WI38 (cell line): Measurements from ENCODE around the gene APOBEC2.

Experiments used
- H3K4me3 ChIP-seq: 2 replicates; pipeline ENCODE4 v1.5.1; 2011; ENCODE audit warnings: low read depth, mild to moderate bottlenecking, control low read depth, low read length
- TF ChIP-seq, protein P1 (sequence below): IDR thresholded peaks from 2 replicates; pipeline ENCODE4 v1.5.1; 2012; ENCODE audit warnings: low read depth, mild to moderate bottlenecking, control low read depth, low read length

The APOBEC2 gene

GRCh38 chr6:41017663-41018062 is 35.3 kb upstream of the APOBEC2 start:
- H3K4me3 ChIP-seq = no peak overlapping the region
- TF ChIP-seq, protein P1, sequence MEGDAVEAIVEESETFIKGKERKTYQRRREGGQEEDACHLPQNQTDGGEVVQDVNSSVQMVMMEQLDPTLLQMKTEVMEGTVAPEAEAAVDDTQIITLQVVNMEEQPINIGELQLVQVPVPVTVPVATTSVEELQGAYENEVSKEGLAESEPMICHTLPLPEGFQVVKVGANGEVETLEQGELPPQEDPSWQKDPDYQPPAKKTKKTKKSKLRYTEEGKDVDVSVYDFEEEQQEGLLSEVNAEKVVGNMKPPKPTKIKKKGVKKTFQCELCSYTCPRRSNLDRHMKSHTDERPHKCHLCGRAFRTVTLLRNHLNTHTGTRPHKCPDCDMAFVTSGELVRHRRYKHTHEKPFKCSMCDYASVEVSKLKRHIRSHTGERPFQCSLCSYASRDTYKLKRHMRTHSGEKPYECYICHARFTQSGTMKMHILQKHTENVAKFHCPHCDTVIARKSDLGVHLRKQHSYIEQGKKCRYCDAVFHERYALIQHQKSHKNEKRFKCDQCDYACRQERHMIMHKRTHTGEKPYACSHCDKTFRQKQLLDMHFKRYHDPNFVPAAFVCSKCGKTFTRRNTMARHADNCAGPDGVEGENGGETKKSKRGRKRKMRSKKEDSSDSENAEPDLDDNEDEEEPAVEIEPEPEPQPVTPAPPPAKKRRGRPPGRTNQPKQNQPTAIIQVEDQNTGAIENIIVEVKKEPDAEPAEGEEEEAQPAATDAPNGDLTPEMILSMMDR = no peak

GRCh38 chr6:41021832-41022231 is 31.2 kb upstream of the APOBEC2 start:
- TF ChIP-seq, protein P1 = 0 out of 2 replicates have a peak, but pooled peaks have one; percentile 6
- no peak overlapping the region for H3K4me3 ChIP-seq

- TF ChIP-seq, protein P1 = no peak
Observed at GRCh38 chr6:41022294-41022693, 30.7 kb upstream of the APOBEC2 start.

DNA sequence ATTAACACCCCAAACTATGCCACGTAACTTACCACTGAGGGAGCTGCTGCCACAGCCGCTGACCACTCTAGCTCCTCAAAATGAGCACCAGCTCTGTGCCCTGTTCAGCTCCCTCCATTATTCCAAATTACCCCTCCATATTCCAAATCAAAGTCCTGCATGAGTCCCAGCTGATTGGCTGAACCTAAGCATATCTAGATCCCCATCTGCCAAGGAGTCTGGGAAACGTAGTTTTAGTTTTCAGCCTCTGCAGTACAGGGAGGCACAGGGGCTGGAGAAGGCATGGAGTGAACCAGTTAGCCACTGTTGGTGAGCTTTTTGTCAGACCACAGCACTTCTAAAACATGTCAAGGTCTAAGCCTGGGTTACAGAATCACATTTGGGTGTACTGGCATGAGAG is 29.9 kb upstream of the APOBEC2 start:
- H3K4me3 ChIP-seq = no peak overlapping the region
- TF ChIP-seq, protein P1 = no peak

More at GRCh38 chr6:41022294-41022693, 30.7 kb upstream of the APOBEC2 start:
- no peak overlapping the region for H3K4me3 ChIP-seq

DNA sequence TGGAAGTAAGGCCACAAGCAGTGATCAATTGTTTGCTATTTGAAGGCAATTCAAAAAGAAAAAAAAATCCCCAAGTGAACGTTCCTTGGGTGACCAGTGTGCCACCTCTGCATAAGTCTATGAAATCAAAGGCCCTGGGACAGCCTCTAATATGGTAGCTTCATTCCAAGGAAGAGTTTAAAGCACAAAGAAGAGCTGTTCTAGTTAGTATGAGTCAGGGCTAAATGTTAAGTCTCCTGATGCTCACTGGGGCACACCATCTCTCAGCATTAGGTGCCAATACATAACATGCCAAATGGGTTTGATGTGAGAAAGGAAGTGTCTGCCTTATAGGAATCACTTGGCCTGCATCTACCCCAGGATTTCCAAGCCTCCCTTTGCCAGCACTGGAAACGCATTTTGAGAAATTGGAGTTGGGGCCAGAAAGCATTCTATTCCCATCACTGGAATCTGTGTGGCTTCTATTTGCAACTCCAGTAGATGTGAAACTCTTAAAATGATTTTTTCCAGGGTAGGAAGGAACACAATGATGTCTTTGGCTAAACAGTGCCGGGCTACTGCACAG is 27.0 kb upstream of the APOBEC2 start:
- TF ChIP-seq, protein P1 = no peak
- no peak overlapping the region for H3K4me3 ChIP-seq

DNA sequence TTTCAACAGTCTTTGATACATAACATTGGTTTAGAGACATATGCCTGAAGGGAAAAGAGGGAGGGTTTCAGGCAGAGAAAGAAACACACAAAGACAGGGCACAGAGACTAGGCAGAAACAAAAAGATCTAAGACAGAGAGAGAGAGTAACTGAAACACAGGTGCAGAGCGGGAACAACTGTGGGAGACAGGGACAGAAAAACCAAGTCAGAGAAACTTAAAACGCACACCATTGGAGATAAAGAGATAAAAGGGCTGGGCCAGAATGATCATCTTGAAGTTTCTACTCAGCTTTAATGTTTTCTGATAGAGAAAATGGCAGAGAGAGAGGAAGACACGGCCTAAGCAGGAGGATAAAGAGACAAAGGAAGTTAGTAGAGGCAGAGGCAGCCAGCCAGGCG is 25.8 kb upstream of the APOBEC2 start:
- H3K4me3 ChIP-seq = peak overlapping the region; percentile 36
- TF ChIP-seq, protein P1 = no peak

DNA sequence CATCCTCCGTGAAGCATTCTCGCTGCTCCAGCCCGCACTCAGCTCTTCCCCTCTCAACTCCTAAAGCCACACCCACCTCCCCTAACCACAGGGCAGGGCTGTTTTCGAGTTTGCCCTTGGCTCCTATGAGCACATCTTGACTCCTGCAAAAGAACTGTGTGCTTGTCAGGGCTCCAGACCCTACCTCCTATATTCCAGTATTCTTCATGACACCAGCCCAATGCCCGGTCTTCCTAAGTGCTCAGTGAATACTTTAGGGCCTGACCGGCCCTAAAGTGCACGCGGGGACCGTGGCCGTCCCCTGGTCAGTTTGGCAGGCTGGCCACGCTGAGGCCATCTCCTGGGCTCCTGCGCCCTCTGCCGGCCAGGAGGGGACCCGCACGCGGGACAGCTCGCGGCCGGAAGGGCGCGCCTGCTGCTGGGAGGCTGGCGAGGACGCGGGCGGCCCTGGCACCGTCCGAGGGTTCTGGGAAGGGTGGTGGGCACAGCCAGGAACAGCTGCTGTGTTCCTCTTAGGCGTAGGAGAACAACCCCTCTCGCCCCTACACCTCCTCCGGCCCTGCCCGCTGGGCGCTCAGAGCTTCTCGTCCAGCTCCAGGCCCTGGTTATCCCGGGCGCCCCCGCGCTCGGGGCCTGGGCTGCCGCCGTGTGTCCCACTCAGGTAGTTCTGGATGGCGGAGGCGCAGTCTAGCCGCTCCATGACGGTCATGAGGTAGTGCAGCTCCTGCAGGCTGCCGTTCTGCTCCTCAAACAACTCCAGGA is 25.0 kb upstream of the APOBEC2 start:
- peak overlapping the region; percentile 36 for H3K4me3 ChIP-seq
- TF ChIP-seq, protein P1 = peak; percentile 90
